ENCODE measurements around the gene EDIL3. TPM values are rescaled to one million over a fixed set of nuclear protein-coding genes. Genes with fewer than 3 reads are reported as not detected.

The EDIL3 gene
- total RNA-seq, 3 donors from 2014 or later: 29.7 to 39.8 (median 39.6) TPM

- DNase-seq (no peak), ATAC-seq (no peak)
- H3K9me3 ChIP-seq: no peaks in the 10 kb centered on the region
- intact Hi-C loops (cut with DNase I, micrococcal nuclease): no loop called here
- H3K4me1 ChIP-seq (ENCODE audit: low read depth): no peaks in the 10 kb centered on the region
- no peaks in the 10 kb centered on the region for H3K36me3 ChIP-seq (ENCODE audit: low read depth)
- no peak for TF ChIP-seq CTCF (IDR thresholded peaks at IDR 0.05)
- H3K4me3 ChIP-seq: no peak overlapping the region
Observed at GRCh38 chr5:84016085-84016484, 368.6 kb downstream of the EDIL3 start.

- no peak for TF ChIP-seq CTCF (IDR thresholded peaks at IDR 0.05)
- H3K9me3 ChIP-seq: no peaks in the 10 kb centered on the region
- no peaks in the 10 kb centered on the region for H3K4me1 ChIP-seq (ENCODE audit: low read depth)
- no peak overlapping the region for H3K4me3 ChIP-seq
- intact Hi-C loops (cut with DNase I, micrococcal nuclease): no loop called here
- DNase-seq (no peak), ATAC-seq (no peak)
- no peaks in the 10 kb centered on the region for H3K36me3 ChIP-seq (ENCODE audit: low read depth)
Observed at GRCh38 chr5:84014966-84015365, 369.7 kb downstream of the EDIL3 start.

- no peak for TF ChIP-seq CTCF (IDR thresholded peaks at IDR 0.05)
- ATAC-seq: no peak
Observed at GRCh38 chr5:83993803-83994202, 390.9 kb downstream of the EDIL3 start.

GRCh38 chr5:83991566-83992224, 393.0 kb downstream of the EDIL3 start:
- intact Hi-C loops (cut with DNase I, micrococcal nuclease): no loop called here
- Histone ChIP-seq H3K4me3 (no peak overlapping the region), H3K4me1 (ENCODE audit: low read depth) (no peaks in the 10 kb centered on the region), H3K36me3 (ENCODE audit: low read depth) (no peaks in the 10 kb centered on the region), H3K9me3 (no peaks in the 10 kb centered on the region)
- TF ChIP-seq CTCF (IDR thresholded peaks at IDR 0.05): no peak
- ATAC-seq: no peak
- no peak for DNase-seq

More at GRCh38 chr5:83993803-83994202, 390.9 kb downstream of the EDIL3 start:
- Histone ChIP-seq H3K4me3 (no peak overlapping the region), H3K36me3 (ENCODE audit: low read depth) (no peaks in the 10 kb centered on the region), H3K9me3 (no peaks in the 10 kb centered on the region), H3K4me1 (ENCODE audit: low read depth) (no peaks in the 10 kb centered on the region)
- DNase-seq: no peak
- intact Hi-C loops (cut with DNase I, micrococcal nuclease): no loop called here

DNA sequence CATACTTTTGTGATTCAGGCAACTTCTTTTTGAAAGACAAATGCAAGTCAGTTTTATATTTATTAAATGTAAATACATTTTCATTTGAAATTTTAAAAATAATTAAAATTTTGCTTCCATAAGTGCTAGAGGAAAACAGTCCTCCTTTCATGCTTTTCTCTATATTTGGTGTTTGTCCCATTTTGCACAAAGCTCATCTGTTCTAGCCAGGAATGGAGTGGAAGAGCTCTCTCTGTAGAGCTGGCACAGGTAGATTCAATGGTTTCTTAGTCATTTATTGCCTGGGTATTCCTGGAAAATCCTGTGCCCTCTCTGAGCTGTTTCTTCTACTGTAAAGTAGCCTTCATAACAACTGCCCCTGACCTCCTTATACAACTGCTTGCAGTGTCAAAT, 396.4 kb downstream of the EDIL3 start:
- H3K4me1 ChIP-seq (ENCODE audit: low read depth): no peaks in the 10 kb centered on the region
- DNase-seq (no peak), ATAC-seq (no peak)
- no peaks in the 10 kb centered on the region for H3K36me3 ChIP-seq (ENCODE audit: low read depth)
- no peak for TF ChIP-seq CTCF (IDR thresholded peaks at IDR 0.05)
- H3K9me3 ChIP-seq: no peaks in the 10 kb centered on the region
- H3K4me3 ChIP-seq: no peak overlapping the region
- intact Hi-C loops (cut with DNase I, micrococcal nuclease): no loop called here
